ENCODE data around the gene THSD4.

The THSD4 gene

GRCh38 chr15:71685420-71685993 is 570.2 kb downstream of the THSD4 start:
- H3K4me3 ChIP-seq (ENCODE audit: low read length): no peak overlapping the region
- peak; percentile 25 for DNase-seq (ENCODE audit: low read depth, low spot score)

- no peak for DNase-seq (ENCODE audit: low read depth, low spot score)
- no peak overlapping the region for H3K4me3 ChIP-seq (ENCODE audit: low read length)
These were observed 571.2 kb downstream of the THSD4 start for GRCh38 chr15:71686221-71687050.

DNA sequence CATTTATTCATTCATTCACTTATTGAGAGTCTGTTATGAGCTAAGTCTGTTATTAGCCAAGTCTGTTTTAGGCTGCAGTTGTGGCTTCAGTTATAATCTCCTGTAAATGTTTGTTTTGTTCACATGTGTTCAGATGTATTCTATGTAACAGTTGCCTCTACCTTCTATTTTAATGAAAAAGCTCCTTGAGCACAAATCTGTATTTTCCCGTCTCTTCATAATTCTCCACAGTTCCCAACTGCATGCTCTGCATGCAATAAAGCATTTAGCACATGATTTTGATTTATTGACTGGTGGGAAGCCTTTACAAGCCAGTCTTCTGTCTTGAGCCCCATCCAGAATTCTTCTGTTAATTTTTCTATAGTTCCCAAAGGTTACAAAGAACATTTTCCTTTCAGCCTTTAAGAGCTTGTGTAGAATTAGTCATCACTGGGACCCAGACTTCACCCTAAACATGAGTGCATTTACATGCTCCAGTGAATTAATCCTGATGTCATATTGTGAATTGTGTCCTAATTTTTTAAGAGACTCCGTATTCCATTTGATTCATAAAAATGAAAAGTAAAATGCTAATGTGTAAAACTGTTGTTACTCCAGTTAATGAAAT is 572.7 kb downstream of the THSD4 start:
- H3K4me3 ChIP-seq (ENCODE audit: low read length): no peak overlapping the region
- no peak for DNase-seq (ENCODE audit: low read depth, low spot score)

DNA sequence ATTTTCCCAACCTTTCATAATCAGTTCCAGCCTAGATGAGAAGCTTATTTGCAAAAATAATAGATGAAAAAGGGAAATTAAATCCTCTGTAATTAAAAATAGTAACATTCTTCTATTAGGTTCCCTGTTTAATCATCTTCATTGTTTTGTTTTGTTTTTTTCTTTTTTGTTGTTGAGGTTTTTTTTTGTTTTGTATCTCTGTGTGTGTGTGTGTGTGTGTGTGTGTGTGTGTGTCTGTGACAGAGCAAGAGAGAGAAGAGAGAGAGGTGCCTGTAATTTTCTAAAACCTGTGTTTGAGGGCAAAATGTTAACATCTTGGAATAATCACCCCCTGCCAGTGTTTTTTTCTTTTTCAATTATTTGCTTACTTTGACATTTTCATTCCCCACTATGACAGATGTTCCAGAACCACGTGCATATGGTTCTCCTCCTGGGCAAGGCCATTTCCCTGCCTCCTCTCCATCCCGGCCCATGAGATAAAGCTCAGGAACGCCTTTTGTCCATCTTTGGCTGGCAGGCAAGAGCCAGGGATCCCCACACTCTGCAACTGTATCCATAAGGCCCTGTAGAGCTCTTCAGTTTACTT is 573.3 kb downstream of the THSD4 start:
- no peak overlapping the region for H3K4me3 ChIP-seq (ENCODE audit: low read length)
- no peak for DNase-seq (ENCODE audit: low read depth, low spot score)

GRCh38 chr15:71691081-71691457 is 575.8 kb downstream of the THSD4 start:
- DNase-seq (ENCODE audit: low read depth, low spot score): no peak
- H3K4me3 ChIP-seq (ENCODE audit: low read length): no peak overlapping the region

DNA sequence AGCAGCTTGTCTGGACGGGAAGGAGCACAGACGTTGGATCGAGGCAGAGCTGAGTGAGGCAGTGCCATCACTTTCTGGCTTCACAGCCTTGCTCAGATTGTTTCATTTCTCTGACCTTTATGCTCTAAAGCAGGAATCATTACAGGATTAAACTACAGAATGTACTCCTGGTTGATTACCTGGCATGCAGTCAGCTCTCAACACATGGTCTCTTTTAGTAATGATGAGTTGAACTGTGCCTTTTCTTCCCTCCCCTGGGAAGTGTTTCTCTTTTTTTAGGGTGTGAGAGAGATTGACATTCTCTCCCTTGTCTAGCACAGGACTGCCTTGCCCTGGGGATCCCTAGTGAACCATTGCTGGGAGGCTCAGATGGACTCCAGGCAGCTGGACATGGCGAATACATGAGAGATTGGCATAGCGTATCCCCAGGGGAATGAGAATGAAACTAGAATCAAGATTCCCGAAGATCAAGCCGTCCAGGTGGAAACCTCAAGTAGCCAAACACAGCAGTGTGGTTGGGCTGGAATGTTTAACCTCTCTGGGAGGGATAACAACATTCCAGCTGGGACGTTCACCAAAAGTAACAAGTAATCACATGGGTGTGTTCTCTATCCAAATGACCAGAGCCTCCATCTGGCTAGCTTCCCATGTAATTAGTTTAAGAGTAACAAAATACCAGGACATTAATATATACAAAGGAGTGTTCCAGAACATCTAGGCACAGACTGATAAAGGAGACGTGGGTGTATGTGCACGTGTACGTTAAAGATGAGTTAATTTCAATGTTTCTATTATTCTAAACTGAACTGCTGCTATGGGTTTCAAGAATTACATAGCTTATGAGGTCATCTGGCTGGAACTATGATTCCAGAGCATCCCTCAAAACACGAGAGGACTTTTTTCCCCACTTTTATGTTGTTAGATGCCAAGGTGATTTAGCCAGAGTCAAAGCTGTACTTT is 576.5 kb downstream of the THSD4 start:
- DNase-seq (ENCODE audit: low read depth, low spot score): no peak
- no peak overlapping the region for H3K4me3 ChIP-seq (ENCODE audit: low read length)

GRCh38 chr15:71697236-71697635 is 582.0 kb downstream of the THSD4 start:
- DNase-seq (ENCODE audit: low read depth, low spot score): no peak
- no peak overlapping the region for H3K4me3 ChIP-seq (ENCODE audit: low read length)

- DNase-seq (ENCODE audit: low read depth, low spot score): no peak
- H3K4me3 ChIP-seq (ENCODE audit: low read length): no peak overlapping the region
These were observed 582.8 kb downstream of the THSD4 start for GRCh38 chr15:71698030-71698429.

DNA sequence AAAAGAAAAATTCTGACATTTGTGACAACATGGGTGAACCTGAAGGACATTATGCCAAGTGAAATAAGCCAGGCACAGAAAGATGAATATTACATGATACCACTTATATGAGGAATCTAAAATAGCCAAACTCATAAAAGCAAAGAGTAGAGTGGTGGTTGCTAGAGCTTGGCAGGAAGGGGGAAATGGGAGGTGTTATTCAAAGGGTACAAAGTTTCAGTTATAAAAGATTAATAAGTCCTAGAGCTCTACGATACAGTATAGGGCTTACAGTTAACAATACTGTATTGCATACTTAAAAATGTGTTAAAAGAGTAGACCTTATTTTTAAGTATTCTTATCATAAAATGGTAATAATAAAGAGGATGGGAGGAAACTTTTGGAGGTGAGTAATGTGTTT is 583.5 kb downstream of the THSD4 start:
- no peak overlapping the region for H3K4me3 ChIP-seq (ENCODE audit: low read length)
- no peak for DNase-seq (ENCODE audit: low read depth, low spot score)

GRCh38 chr15:71699977-71700376 is 584.7 kb downstream of the THSD4 start:
- no peak overlapping the region for H3K4me3 ChIP-seq (ENCODE audit: low read length)
- DNase-seq (ENCODE audit: low read depth, low spot score): no peak

DNA sequence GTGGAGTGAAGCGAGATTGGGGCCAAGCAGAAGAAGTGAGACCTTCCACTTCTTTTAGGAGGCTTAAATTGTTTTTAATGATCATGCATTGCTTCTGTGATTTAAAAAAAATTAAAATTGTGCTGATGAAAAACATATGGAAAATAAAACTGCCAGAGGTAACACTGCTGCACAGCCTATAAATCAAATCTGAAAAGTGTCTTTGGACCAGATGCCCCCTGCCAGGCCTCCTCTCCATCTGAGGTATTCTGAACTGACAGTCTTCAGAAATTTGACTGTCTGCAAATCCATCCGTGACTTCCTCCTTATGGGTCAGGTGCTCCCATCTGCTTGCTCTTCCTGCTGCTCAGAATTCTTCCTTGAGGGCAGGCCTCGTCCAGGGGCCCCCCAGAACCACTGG is 586.5 kb downstream of the THSD4 start:
- DNase-seq (ENCODE audit: low read depth, low spot score): no peak
- H3K4me3 ChIP-seq (ENCODE audit: low read length): no peak overlapping the region

GRCh38 chr15:71702496-71702895 is 587.2 kb downstream of the THSD4 start:
- DNase-seq (ENCODE audit: low read depth, low spot score): no peak
- no peak overlapping the region for H3K4me3 ChIP-seq (ENCODE audit: low read length)

- no peak for DNase-seq (ENCODE audit: low read depth, low spot score)
- no peak overlapping the region for H3K4me3 ChIP-seq (ENCODE audit: low read length)
These were observed 589.9 kb downstream of the THSD4 start for GRCh38 chr15:71705151-71705550.

DNA sequence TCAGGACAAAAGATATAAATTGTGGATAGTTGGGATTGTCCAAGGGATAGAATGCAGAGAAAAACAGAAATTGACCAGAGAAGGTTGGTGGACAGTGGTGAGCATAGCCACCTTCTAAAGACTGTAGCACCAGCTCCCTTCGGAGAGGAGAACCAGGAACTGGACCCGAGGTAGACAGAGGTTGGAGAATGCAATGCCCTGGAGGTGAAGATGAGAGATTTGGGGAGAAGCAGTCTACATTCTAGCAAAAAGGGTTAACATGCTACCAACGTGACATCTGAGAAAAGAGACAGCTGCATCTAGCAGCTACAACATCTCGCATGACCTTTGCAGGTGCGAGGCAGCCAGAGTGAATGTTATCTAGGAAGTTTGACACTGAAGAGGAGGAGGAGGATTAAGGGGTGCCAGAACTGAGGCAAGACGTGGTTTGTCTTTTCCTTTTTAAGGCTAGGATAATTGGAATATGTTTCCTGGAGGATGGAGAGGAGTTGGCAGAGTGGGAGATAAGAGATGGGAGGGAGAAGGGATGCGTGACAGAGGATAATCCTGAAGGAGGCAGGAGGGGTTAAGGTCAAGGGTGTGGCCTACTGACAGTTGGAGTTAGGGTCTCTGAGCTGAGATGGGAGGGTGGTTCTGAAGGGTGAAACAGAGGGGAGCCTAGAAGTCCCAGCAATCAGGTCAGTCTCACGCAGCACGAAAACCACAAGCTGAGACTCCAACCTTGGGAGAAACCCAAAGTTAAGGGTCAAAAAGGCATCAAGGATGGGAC is 591.4 kb downstream of the THSD4 start:
- no peak overlapping the region for H3K4me3 ChIP-seq (ENCODE audit: low read length)
- no peak for DNase-seq (ENCODE audit: low read depth, low spot score)

DNA sequence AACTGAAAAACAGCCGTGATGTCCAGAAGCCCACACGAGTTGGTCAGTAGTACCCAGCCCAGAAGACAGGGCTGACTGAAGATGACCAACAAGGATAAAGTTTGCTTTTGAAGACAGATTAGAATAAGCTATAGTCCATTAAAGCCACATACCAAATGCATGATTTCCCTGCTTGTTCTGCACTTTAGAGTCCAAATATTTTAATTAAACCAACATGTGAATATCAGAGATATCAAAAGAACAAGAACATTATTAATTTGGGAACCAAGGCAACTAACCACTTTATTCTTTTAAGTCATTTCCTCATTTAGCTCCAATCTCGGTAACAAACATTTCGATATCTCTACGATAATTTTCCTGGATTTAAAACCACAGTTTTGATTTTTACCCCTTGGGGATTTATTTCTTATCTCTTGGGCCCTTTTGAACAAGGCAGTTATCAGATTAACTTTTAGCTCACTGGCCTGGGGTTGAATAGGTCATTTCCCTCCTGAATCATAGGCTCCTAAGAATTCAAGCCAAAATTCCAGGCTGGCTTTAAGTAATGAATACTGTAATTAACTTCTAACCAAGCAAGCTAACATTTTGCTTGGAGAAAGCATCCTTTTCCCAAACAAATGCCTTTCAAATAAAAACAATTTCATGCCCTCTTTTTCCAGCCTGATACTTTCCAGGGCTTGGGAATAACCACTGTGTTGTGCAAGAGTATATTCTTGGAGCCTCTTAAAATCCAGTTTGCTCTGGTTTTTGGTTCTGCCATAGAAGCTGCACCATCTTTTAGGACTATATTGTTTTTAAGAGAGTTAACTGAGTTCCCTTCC is 592.2 kb downstream of the THSD4 start:
- H3K4me3 ChIP-seq (ENCODE audit: low read length): no peak overlapping the region
- DNase-seq (ENCODE audit: low read depth, low spot score): no peak

DNA sequence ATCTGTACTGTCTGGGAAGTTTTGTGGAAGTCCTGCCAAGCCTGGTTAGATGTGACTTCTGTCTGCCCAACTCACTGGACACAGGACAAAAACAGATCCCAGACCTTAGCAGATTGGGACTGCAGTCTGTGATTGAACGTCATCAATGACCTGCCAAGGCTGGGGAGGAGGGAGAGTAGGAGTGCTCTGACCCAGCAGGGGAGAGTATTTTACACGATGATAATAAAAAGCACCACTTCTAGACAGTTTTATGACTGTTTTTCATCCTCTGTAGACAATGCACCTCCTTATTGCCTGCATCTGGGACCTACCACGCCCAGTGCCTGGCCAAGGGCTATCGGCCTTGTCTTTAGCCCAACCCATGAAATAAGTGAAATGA is 592.8 kb downstream of the THSD4 start:
- no peak for DNase-seq (ENCODE audit: low read depth, low spot score)
- no peak overlapping the region for H3K4me3 ChIP-seq (ENCODE audit: low read length)

DNA sequence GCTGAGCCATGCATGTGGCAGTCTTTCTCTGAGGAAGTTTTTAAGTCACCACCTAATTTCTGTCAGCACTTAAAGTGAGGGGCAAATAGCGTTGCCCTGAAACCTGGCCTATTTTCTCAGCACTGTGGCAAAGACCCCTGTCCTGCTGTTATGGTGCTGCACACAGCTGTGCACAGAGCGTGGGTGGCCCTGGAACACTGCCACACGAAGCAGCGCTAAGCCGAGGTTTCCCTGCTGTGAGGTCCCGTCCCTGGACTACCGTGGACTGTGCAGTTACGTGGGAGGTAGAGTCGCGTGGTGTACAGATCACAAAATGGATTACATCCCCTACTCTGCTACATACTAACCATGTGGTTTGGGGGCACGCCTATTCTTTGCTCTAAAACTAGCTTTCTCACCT is 593.5 kb downstream of the THSD4 start:
- no peak overlapping the region for H3K4me3 ChIP-seq (ENCODE audit: low read length)
- DNase-seq (ENCODE audit: low read depth, low spot score): no peak

Data from Jurkat, Clone E6-1 (cell line).